GM12878 (cell line): ENCODE results near the gene CSNK1G1. TPM values are rescaled to one million over a fixed set of nuclear protein-coding genes. Genes with fewer than 3 reads are reported as not detected.

Source experiments
- BACH1 ChIP-seq: fragments of 450-650 bp; IDR thresholded peaks from 2 replicates; pipeline ENCODE4 v1.6.1; 2017; ENCODE audit warnings: mild to moderate bottlenecking, borderline replicate concordance
- BHLHE40 ChIP-seq, 2 experiments: fragments of 450-650 bp in 1 of 2; IDR thresholded peaks; 2 replicates each; pipeline ENCODE4 v1.6.1; 2011 to 2017; ENCODE audit warnings: low read depth in 2 of 2, borderline replicate concordance in 1 of 2, improper control_type of control experiment in 1 of 2, low read length in 1 of 2, mild to moderate bottlenecking in 1 of 2
- FOXK2 ChIP-seq: fragments of 450-650 bp; IDR thresholded peaks from 2 replicates; pipeline ENCODE4 v1.6.1; 2017; ENCODE audit warnings: mild to moderate bottlenecking, moderate library complexity
- GABPA ChIP-seq: IDR thresholded peaks from 2 replicates; pipeline ENCODE4 v1.6.1; 2014; ENCODE audit warnings: antibody characterized with exemption, low read depth, mild to moderate bottlenecking, inconsistent platforms
- IKZF1 ChIP-seq: fragments of 450-650 bp; conservative IDR thresholded peaks from 2 replicates; pipeline ENCODE4 v1.6.1; 2017; ENCODE audit warnings: antibody characterized with exemption, mild to moderate bottlenecking
- JUND ChIP-seq: IDR thresholded peaks from 2 replicates; pipeline ENCODE4 v1.6.1; 2012; ENCODE audit warnings: low read depth, mild to moderate bottlenecking, low read length, improper control_type of control experiment, moderate library complexity
- LARP7 ChIP-seq: fragments of 450-650 bp; IDR thresholded peaks from 2 replicates; pipeline ENCODE4 v1.6.1; 2017; ENCODE audit warnings: mild to moderate bottlenecking
- MTA2 ChIP-seq: fragments of 450-650 bp; IDR thresholded peaks from 2 replicates; pipeline ENCODE4 v1.6.1; 2016; ENCODE audit warnings: low read depth, mild to moderate bottlenecking, moderate library complexity
- NFYB ChIP-seq: IDR thresholded peaks from 2 replicates; pipeline ENCODE4 v1.6.1; 2011; ENCODE audit warnings: low read depth, mild to moderate bottlenecking, low read length, improper control_type of control experiment, moderate library complexity; ENCODE audit not compliant: insufficient read depth
- NR2C1 ChIP-seq: fragments of 450-650 bp; IDR thresholded peaks from 2 replicates; pipeline ENCODE4 v1.6.1; 2017; ENCODE audit warnings: antibody characterized with exemption, mild to moderate bottlenecking, moderate library complexity
- NR2F1 ChIP-seq: fragments of 450-650 bp; conservative IDR thresholded peaks from 2 replicates; pipeline ENCODE4 v1.6.1; 2017; ENCODE audit warnings: mild to moderate bottlenecking
- POLR2AphosphoS2 ChIP-seq: IDR thresholded peaks from 2 replicates; pipeline ENCODE4 v1.6.1; 2011; ENCODE audit warnings: low read depth, mild to moderate bottlenecking, low read length, improper control_type of control experiment, moderate library complexity
- RELA ChIP-seq: fragments of 450-650 bp; IDR thresholded peaks from 2 replicates; pipeline ENCODE4 v1.8.0; 2014; ENCODE audit warnings: borderline replicate concordance; ENCODE audit not compliant: partially characterized antibody
- SMC3 ChIP-seq: IDR thresholded peaks from 2 replicates; pipeline ENCODE4 v1.6.1; 2011; ENCODE audit warnings: low read length, improper control_type of control experiment, borderline replicate concordance
- SREBF1 ChIP-seq: IDR thresholded peaks from 2 replicates; pipeline ENCODE4 v1.6.1; 2012; ENCODE audit warnings: mild to moderate bottlenecking, low read length
- STAT1 ChIP-seq: fragments of 450-650 bp; conservative IDR thresholded peaks from 2 replicates; pipeline ENCODE4 v1.6.1; 2014; ENCODE audit warnings: antibody characterized with exemption, mild to moderate bottlenecking
- TAF1 ChIP-seq: IDR thresholded peaks from 2 replicates; pipeline ENCODE4 v1.6.1; 2011; ENCODE audit warnings: mild to moderate bottlenecking, low read depth, low read length, borderline replicate concordance
- TCF12 ChIP-seq: IDR thresholded peaks from 2 replicates; pipeline ENCODE4 v1.6.1; 2011; ENCODE audit warnings: low read depth, mild to moderate bottlenecking, low read length
- YY1 ChIP-seq: IDR thresholded peaks from 2 replicates; pipeline ENCODE4 v1.6.1; 2011; ENCODE audit warnings: low read depth, mild to moderate bottlenecking, low read length
- ZNF207 ChIP-seq: fragments of 450-650 bp; IDR thresholded peaks from 2 replicates; pipeline ENCODE4 v1.6.1; 2014; ENCODE audit warnings: antibody characterized with exemption, mild to moderate bottlenecking, borderline replicate concordance
- polyA plus RNA-seq, 11 experiments: library from polyadenylated mRNA; depleted of rRNA in 4 of 11; unstranded in 6 of 11; stranded (reverse) in 5 of 11; fragments of >200 nt; fragmentation: Nextera tagmentation in 4 of 11; fragmentation: Illumina TruSeq in 1 of 11; extraction: Ambion mirVana in 4 of 11; extraction: Trizol in 1 of 11; gene quantifications; 1 replicate in 1 of 11; 2 replicates in 10 of 11; pipeline versions ENCODE4 v1.2.1 to v1.2.3, GENCODE V29; 2011 to 2016; ENCODE audit warnings: inconsistent platforms in 2 of 11, missing spikeins in 2 of 11, low read depth in 1 of 11
- total RNA-seq, 4 experiments: library from RNA; depleted of rRNA in 3 of 4; stranded (reverse); fragments of >200 nt in 3 of 4; fragmentation: Illumina TruSeq in 1 of 4; extraction: Trizol in 1 of 4; gene quantifications; 2 replicates each; pipeline versions ENCODE4 v1.2.1 to v1.2.3, GENCODE V29; 2013 to 2021
- TF ChIP-seq, protein P1 (sequence below): IDR thresholded peaks from 2 replicates; pipeline ENCODE4 v1.6.1; 2012; ENCODE audit warnings: low read length, inconsistent platforms
- TF ChIP-seq, protein P2 (sequence below), 3 experiments: IDR thresholded peaks in 2 of 3; conservative IDR thresholded peaks in 1 of 3; 2 replicates each; pipeline ENCODE4 v1.5.1; 2011; ENCODE audit warnings: low read depth in 3 of 3, low read length in 3 of 3, mild to moderate bottlenecking in 3 of 3, control low read depth in 2 of 3, moderate library complexity in 2 of 3, inconsistent platforms in 1 of 3, mixed read lengths in 1 of 3; ENCODE audit not compliant: control insufficient read depth in 2 of 3, insufficient read depth in 1 of 3; ENCODE audit errors: extremely low read depth in 1 of 3
- TF ChIP-seq, protein P3 (sequence below): IDR thresholded peaks from 2 replicates; pipeline ENCODE4 v1.6.1; 2012; ENCODE audit warnings: low read depth, low read length, improper control_type of control experiment
- TF ChIP-seq, protein P4 (sequence below): fragments of 450-650 bp; formaldehyde crosslinking; IDR thresholded peaks from 2 replicates; pipeline ENCODE4 v1.5.0; 2022; ENCODE audit warnings: mild to moderate bottlenecking, missing genetic modification characterization

CSNK1G1 gene
- total and polyA plus RNA-seq, 10 of the 15 experiments (the other 5 are each of a cell fraction or from before 2014, with no cell fraction given): 6.1 to 23.4 (median 15.3) TPM

DNA sequence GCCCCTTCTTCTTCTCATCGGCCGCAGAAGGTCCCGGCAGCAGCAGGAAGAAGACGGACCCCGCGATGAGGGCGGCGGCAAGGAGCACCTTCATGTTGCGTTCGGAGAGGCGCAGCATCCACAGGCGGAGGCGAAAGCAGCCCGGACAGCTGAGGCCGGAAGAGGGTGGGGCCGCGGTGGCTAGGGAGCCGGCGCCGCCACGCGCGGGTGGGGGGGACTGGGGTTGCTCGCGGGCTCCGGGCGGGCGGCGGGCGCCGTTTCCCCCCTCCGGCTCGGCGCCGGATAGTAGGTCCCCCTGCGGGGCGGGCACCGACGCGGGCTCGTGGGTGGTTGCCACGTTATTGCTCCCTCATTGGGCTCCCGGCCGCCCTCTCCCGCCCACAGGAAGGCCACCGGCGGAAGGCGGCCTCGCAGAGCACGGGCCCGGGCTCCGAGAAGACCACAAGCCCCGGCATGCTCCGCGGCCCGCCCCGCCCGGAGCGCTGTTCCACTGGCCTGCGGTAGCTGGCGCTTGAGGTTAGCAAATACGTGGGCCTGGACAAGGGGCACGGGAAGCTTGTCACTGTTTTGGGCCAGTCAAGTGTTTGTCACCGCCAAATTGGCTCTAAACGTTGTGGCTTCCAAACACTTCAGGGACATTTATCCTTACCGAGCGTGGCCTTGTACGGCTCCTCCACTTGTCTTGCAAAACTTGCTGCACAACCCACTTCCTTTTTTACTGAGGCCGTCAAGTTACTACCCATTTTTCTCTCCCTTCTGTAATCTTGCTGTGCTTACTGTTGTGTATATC lies 192.9 kb downstream of the CSNK1G1 start, which contains the start of gene PPIB (continued):
- TF ChIP-seq BACH1: peak; percentile 62
- TF ChIP-seq JUND: peak; percentile 99
- TF ChIP-seq, protein P1, sequence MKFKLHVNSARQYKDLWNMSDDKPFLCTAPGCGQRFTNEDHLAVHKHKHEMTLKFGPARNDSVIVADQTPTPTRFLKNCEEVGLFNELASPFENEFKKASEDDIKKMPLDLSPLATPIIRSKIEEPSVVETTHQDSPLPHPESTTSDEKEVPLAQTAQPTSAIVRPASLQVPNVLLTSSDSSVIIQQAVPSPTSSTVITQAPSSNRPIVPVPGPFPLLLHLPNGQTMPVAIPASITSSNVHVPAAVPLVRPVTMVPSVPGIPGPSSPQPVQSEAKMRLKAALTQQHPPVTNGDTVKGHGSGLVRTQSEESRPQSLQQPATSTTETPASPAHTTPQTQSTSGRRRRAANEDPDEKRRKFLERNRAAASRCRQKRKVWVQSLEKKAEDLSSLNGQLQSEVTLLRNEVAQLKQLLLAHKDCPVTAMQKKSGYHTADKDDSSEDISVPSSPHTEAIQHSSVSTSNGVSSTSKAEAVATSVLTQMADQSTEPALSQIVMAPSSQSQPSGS: no peak
- peak; percentile 87 for TF ChIP-seq IKZF1
- 0 out of 2 replicates have a peak, but pooled peaks have one; percentile 61 for TF ChIP-seq NR2F1
- TF ChIP-seq GABPA: peak; percentile 83
- TF ChIP-seq TAF1: peak; percentile 95
- peak; percentile 2; the same call in 1 of the 2 replicates for TF ChIP-seq SMC3
- TF ChIP-seq SREBF1: peak; percentile 95
- TF ChIP-seq STAT1: 0 out of 2 replicates have a peak, but pooled peaks have one; percentile 14
- peak; percentile 82; the same call in 1 of the 2 replicates for TF ChIP-seq NFYB
- peak; percentile 76; the same call in 1 of the 2 replicates for TF ChIP-seq LARP7
- TF ChIP-seq, protein P2, sequence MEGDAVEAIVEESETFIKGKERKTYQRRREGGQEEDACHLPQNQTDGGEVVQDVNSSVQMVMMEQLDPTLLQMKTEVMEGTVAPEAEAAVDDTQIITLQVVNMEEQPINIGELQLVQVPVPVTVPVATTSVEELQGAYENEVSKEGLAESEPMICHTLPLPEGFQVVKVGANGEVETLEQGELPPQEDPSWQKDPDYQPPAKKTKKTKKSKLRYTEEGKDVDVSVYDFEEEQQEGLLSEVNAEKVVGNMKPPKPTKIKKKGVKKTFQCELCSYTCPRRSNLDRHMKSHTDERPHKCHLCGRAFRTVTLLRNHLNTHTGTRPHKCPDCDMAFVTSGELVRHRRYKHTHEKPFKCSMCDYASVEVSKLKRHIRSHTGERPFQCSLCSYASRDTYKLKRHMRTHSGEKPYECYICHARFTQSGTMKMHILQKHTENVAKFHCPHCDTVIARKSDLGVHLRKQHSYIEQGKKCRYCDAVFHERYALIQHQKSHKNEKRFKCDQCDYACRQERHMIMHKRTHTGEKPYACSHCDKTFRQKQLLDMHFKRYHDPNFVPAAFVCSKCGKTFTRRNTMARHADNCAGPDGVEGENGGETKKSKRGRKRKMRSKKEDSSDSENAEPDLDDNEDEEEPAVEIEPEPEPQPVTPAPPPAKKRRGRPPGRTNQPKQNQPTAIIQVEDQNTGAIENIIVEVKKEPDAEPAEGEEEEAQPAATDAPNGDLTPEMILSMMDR (IDR thresholded peaks at IDR 0.05 in 2 of 3, conservative IDR thresholded peaks at IDR 0.05 in 1 of 3; ENCODE audit: control insufficient read depth in 2 of 3, extremely low read depth in 1 of 3, insufficient read depth in 1 of 3, low read depth in 3 of 3, low read length in 3 of 3): peak; percentile 47 to 73 (median 54)
- TF ChIP-seq, protein P3, sequence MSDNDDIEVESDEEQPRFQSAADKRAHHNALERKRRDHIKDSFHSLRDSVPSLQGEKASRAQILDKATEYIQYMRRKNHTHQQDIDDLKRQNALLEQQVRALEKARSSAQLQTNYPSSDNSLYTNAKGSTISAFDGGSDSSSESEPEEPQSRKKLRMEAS: no peak
- TF ChIP-seq TCF12: peak; percentile 38
- TF ChIP-seq RELA: peak; percentile 9
- TF ChIP-seq BHLHE40 (IDR thresholded peaks at IDR 0.05; ENCODE audit: borderline replicate concordance in 1 of 2, low read depth in 2 of 2, low read length in 1 of 2): peak; percentile 96 to 97
- peak; percentile 85; the same call in 1 of the 2 replicates for TF ChIP-seq POLR2AphosphoS2
- TF ChIP-seq NR2C1: peak; percentile 58
- TF ChIP-seq YY1: peak; percentile 75
- no peak for TF ChIP-seq MTA2
- TF ChIP-seq, protein P4, sequence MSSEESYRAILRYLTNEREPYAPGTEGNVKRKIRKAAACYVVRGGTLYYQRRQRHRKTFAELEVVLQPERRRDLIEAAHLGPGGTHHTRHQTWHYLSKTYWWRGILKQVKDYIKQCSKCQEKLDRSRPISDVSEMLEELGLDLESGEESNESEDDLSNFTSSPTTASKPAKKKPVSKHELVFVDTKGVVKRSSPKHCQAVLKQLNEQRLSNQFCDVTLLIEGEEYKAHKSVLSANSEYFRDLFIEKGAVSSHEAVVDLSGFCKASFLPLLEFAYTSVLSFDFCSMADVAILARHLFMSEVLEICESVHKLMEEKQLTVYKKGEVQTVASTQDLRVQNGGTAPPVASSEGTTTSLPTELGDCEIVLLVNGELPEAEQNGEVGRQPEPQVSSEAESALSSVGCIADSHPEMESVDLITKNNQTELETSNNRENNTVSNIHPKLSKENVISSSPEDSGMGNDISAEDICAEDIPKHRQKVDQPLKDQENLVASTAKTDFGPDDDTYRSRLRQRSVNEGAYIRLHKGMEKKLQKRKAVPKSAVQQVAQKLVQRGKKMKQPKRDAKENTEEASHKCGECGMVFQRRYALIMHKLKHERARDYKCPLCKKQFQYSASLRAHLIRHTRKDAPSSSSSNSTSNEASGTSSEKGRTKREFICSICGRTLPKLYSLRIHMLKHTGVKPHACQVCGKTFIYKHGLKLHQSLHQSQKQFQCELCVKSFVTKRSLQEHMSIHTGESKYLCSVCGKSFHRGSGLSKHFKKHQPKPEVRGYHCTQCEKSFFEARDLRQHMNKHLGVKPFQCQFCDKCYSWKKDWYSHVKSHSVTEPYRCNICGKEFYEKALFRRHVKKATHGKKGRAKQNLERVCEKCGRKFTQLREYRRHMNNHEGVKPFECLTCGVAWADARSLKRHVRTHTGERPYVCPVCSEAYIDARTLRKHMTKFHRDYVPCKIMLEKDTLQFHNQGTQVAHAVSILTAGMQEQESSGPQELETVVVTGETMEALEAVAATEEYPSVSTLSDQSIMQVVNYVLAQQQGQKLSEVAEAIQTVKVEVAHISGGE (CRISPR knock-in tag): peak; percentile 42; the same call in 1 of the 2 replicates
- peak; percentile 62; the same call in 1 of the 2 replicates for TF ChIP-seq ZNF207
- TF ChIP-seq FOXK2: peak; percentile 94
